Stimulated activated CD8-positive, alpha-beta memory T cell treated with anti-CD3 and anti-CD28 coated beads, Interleukin-15, amount 100 ng/mL, for 48 hours (primary cell): Measurements from ENCODE around the gene JPH4.
"Not testable (repeated sequence)": the region's sequence is repeated elsewhere in the genome, so short reads cannot be mapped to it uniquely, and the experiment has no call there.

ENCODE experiments used
- DNase-seq, 2 donors: peaks; one replicate each; pipeline ENCODE4 v3.0.0-alpha.2; 2020; ENCODE audit warnings: low read depth in 2 of 2

Gene JPH4

DNA sequence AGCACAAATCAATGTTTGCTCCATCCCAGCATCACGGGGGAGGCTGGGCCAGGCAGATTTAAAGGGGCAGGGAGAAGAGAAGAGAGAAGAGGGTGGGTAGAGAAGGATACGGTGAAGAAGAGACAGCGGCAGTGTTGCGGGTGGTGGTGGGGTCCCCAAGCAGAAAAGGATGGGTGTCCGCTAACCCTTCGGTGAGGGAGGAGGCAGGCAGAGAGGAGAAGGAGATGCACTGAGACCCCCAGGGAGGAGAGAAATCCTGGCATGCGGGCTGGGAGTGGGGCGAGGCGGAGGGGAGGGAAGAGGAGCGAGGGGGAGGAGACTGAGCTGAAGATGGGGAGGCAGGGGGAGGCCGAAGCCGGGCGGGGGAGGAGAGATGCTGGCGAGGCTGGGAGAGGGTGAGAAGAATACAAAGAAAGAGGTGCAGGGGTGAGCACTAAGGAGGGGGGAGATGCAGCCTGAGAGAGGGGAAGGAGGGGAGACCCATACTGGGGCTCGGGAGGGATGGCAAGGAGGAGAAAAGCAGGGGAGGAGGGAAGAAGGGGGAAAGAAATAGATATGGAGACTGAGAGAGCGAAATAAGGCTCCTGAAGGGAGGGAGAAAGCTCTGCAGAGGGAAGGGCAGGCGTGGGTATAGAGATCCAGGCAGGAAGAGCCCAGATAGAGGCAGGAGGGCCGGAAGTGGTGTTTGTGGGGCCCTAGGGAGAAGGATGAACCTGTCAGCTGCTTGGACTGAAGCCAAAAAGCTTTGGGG lies at the start of gene JPH4:
TSS of gene JPH4 (minus strand) at position 231 of the 751 bp plus-strand sequence. CDS start 1,337 bp downstream, outside the sequence.
- DNase-seq = no peak

DNA sequence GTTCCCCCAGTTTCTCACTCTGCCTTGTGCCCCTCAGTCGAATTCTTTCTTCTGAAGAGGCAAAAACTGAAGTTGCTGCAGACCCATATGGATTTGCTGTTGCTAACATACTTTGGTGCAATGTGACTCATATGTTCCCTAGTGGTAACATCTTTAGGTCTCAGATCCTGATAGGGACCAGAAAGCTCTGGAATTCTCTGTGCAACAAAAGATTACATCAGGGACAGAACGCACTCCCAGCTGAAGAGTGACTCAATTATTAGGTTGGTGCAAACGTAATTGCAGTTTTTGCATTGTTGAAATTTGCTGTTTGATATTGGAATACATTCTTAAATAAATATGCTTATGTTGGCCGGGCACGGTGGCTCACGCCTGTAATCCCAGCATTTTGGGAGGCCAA lies 49.4 kb upstream of the JPH4 start:
- DNase-seq = no peak

DNA sequence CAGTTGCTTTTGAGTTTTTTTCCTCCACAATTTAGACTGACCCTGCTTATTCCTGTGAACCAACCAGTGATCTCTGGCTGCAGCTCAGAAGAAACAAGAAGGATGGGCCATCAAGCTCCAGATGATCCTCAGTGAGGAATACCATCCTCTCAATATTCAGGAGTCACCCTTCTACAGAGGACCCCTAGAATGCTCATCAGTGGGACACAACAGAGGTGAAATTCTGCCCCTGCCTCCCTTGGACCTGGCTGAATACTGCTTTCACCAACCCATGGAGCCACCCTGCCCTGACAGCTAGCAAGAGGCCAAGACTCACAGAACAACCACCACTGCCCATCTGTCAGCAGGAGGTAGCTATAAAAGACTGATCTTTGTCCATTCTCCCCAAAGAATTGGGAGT lies 48.4 kb upstream of the JPH4 start:
- no peak for DNase-seq

DNA sequence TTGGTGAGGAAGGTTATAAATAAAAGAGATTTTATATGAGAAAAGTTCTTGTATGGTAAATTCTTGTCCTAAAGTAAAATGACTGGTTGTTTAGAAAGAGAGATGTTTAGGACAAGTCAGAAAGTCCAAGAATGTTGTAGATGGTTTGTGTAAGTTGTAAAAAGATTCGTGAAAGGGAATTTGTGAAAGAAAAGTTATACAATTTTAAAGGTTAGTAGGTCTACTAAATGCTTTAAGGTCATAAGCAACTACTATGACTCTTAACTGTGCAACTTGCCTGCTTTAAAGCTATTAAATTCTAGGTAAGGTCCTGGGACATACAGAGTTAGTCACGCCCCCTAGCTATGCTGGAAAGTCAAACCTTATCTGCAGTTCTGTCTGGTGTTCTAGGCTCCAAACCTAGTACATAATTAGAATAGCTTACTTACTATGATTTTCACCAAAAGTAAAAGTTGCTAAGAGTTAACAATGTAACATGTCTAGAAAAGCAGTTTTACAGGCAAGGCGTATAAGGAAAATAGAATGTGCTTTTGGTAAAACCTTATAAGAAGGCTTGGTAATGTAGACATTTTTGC lies 46.3 kb upstream of the JPH4 start:
- no peak for DNase-seq

DNA sequence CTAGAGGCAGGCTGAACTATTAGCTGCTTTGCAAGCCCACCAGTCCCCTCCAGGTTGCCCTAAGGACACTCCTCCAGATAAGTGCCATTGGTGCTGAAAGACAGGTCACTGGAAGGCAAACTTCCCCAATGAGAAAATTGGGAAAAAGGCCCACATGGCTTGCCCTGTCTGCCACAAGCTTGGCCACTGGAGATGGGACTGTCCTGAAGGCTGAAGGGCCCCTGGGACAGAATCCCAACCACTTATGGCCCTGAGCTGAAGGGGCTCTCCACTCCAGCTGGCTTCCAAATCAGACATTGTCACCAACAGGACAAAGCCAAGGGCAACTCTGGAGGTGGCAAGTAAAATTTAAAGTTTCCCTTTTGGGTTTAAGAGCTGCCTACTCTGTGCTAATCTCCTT lies 45.4 kb upstream of the JPH4 start:
- no peak for DNase-seq

DNA sequence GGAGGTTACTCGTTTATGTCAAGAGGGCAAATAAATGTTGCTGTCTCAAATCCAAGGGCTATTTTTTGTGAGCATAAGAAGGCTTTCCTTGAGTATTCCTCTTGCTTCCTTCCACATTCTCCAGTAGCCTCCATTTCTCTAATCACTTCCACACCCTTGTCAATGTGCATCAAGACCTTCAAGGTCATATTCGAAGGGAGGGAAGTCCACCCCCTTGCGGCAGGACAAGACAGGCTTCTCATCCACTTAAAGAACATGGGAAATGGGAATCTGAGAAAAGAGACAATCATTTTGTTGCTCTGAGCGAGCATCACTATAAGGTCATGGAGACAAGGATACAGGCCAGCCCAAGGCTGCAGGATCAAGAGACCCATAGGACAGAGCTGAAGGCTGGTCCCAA lies 44.4 kb upstream of the JPH4 start:
- no peak for DNase-seq

DNA sequence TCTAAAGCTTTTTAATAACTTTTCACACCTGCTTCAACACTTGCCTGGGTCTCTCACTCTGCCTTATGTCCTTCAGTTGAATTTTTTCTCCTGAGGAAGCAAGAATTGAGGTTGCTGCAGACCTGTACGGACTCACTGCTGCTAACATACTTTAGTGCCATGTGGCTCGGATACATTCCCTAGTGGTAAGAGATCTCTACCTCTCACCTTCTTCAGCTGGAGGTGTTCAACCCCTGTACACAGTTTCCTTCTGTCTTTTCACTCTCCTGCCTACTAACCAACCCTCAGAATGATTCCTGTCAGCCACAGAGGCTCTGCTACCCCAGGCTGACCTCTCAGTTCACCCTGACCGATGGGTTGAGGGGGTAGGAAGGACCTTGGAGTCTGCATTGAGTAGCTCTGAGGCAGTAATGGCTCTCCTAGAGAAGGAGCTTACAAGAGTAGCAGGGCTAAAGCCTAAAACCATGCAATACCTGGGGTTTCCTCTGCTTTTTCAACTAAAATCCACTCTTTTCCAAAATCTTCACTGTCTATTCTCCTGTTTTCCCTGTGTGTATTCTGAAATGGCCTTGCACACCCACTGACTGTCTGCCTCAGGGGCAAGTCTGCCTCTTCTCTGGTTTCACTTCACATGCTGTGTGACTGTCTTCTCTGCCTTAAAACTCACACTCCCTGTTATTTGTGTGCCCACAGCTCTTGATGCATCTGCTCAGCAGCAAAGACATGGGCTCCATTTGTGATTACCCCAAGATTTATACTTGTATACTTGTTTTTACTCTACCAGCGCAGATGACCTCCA lies 43.5 kb upstream of the JPH4 start:
- DNase-seq = no peak

DNA sequence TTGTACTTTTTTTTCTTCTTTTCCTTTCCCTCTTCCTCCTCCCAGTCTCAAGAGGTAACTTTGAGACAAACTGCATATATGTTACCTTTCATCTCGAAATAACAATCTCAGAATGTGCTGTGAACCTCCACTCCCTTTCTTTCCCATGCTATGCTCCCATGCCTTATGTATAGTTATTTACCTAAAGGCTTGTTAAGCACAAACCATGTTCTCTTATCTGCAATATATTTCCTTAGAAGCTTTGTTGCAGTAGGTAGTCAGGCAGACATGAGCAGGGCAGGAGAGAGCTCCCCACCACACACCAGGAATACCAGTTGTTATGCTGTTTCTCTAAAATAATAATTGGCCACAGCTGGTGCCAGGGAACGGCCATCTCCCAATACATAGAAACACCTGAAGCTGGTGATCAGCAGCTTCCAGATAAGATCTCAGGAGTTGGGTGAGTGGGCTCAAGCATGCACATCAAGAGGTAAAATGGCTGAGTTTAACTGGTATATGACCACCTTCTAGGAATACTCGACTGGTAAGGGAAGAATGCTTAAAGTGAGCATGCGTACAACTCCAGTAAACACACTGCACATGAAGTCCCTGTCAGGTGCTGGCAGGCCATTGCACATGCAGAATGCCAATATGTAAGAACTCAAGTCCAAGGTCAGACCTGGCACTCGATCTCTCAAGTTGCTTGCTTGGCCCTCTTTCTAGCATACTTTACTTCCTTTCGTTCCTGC lies 42.8 kb upstream of the JPH4 start:
- DNase-seq = no peak

DNA sequence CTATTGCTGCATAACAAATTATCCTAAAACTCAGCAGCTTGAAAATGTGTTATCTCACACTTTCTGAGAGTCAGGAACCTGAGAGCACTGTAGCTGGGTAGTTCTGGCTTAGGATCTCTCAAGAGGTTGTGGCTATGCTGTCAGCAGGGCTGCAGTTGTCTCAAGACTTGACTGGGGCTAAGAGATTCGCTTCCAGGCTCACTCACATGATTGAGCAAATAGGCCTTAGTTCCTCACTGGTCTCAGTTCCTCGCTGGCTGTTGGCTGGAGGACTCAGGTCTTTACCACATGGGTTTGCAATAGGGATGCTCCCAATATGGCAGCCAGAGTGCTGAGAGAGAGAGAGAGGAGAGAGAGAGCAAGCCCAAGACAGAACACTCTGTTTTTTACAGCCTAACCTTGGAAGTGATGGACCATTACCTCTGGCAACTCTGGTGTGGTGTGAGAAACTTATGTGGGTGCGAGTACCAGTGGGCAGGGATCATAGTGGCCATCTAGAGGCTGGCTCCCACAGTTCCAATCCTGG lies 41.6 kb upstream of the JPH4 start:
- DNase-seq = no peak

DNA sequence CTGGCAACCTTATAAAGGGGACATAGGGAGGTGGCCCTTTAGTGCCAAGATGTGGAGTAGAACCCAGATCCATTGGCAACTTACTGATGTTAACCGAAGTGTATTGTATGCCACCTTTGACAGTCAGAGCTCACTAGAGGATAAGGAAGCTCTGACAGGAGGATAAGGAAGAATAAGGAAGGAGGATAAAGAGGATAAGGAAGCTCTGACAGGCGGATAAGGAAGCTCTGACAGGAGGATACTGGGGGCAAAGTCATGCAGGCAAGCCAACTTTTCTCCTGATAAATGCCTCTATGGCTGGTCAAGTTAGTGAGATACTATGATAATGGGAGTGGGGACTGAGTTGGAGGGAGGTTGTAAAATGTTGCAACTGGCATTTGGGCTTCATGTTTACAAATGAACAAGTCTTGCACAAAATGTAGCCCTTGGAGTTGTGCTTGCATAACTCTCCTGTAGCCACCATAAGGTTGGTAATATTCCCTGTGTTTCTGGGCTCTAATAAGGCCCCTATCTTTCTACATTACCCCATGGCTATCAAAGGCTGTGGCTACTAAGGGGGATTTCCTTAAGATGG lies 39.9 kb upstream of the JPH4 start:
- DNase-seq = no peak

DNA sequence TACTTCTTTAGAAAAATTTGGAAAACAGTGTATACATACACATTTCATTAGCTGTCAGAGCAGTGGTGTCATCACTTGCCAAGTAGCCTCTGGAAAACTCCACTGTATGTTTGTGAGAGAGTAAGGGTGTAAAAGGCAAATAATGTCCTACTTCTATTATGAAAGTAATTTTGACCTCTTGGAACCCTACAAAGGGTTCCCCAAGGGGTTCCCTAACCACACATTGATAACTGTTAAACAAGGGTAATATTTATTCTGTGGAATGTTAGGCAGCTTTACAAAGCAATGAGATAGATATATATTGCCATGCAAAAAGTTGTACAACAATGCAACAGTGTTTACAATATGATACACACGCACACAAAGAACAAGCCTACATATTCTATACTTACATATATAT lies 38.9 kb upstream of the JPH4 start:
- DNase-seq = no peak

DNA sequence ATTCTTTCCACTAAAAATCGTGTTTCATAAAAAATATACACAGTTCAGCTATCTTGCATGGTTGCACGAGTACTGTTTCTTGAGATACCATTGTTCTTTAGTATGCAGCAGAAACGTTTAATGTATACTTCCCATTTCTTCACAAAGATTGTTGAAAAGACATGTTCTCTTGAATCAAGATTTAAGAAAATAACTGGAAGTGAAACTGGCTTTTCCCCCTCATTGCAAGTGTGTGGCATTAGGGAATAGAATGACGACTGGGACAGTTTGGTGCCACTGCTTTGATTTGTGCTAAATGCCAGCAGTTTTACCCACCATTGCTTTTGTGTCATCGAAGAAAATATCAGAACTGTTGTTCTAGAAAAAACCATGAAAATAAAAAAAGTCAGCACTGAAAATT lies 37.3 kb upstream of the JPH4 start:
- DNase-seq = no peak

DNA sequence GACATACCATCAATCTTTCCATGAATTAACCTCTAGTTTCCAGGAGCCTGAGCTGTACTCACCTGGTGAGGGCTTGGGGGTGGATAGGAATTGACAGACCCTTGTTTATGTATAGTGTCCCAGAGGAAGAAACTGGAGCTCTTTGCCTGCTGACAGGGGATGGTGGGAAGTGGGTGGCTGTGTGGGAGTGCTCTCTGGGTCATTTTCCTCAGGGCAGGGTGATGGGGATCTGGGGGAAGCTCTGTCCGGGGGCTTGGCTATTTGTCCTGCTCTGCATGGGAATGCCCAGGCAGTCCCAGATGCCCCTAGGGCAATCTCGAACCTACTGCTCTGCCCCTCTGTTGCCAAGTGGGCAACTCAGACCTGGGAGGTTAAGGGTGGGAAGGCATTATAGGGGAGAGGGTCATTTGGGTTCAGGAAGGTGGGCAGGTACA lies 35.8 kb upstream of the JPH4 start:
- DNase-seq = no peak

DNA sequence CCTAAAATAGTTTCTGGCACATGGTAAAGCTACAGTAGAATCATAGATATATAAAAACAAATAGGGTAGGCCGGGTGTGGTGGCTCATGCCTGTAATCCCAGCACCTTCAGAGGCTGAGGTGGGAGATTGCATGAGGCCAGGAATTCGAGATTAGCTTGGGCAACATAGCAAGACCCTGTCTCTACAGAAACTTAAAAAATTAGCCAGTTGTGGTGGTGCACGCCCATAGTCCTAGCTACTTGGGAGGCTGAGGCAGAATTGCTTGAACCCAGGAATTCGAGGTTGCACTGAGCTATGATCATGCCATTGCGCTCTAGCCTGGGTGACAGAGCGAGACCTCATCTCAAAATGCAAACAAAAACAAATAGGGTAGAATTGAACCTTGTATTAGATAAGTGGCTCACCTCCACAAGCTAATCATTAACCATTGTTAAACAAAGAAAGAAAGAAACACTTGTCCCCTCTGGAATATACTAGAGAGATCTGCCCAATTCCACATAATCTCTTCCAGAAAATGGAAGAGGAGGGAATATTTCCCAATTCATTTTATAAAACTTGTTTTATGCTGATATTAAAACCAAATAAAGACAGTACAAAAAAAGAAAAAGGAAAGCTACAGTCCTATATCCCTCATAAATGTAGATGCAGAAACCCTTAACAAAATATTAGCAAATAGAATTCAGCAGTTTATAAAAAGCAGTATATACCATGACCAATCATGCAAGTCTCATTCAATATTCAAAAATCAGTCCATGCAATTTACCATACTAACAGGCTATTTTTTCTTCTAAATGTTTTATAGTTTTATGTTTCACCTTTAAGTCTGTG lies 34.9 kb upstream of the JPH4 start:
- no peak for DNase-seq

DNA sequence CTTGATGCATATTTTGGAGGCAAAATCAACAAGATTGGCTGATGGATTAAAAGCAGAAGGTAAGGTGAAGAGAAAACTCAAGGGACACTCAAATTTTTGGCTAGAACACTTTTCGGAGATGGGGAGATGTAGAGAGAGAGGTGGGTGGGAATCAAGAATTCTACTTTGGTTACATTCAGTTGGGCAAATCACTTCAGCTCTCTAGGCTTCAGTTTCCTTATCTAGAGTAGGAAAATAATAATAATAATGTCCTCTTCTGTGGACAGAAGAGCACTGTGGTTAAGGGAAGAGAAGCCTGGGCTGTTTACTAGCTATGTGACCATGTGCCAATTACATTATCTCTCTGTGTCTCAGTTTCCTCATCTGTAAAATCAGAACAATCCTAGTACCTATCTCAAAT lies 34.2 kb upstream of the JPH4 start:
- no peak for DNase-seq

DNA sequence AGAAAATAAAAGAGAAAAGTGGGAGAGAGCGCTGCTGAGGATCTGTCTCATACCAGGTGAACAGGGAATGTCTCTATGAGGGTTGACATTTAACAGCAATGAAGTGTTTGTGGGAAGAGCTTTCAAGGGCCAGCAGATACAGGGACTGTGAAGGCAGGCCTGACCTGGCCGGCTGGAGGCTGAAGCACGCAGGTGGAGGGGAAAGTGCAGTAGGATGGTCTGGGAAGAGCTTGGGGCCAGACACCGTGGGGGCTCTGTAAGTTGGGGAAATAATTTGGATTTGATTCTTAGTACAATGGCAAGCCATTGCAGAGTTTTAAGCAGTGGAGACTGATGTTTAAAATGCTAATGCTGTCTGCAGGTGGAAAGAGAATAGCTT lies 33.8 kb upstream of the JPH4 start:
- DNase-seq = no peak

DNA sequence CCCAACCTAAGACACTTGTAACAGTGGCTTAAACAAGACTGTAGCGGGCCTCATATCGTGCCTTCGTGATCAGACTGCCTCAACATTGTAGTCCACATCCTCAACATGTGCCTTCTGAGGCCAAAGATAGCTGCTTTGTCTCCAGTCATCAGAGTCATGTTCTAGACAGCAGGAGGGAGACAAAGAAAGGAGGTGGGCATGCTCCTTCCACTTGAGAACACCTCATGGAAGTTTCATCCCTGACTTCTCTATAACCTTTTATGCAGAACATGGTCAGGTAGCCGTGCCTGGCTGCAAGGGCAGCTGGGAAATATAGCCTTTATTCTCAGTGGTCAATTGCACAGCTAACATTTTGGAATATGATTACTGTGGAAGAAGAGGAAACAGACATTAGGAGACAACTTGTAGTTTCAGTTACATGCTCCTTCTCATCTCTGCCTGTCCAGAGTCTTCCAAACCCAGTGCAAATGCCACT lies 32.3 kb upstream of the JPH4 start:
- DNase-seq = no peak

DNA sequence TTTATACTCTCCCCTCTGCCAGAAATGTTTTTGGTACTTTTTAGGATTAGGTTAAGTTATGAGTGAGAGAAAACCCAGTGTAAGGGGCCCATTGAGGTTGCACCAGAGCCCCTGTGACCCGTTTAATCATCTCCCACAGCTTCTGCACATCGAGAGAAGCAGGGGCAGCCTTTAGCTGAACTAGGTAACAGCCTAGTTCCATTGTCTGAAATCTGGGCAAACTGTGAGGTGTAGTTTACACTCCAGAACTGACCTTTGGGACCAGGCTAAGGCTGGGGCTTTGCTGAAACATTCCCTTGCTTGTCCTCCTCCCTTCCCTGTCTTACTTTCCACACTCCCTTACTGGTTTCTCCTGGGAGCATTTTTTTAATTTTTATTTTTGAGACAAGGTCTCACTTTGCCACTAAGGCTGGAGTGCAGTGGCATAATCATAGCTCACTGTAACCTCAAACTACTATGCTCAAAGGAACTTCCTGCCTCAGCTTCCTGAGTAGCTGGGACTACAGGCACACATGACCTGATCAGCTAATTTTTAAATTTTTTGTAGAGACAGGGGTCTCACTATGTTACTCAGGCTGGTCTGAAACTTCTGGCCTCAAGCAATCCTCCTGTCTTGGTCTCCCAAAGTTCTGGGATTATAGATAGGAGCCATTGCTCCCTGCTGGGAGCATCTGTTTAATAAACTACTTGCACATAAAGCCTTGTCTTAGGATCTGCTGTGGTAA lies 31.7 kb upstream of the JPH4 start:
- DNase-seq = no peak

DNA sequence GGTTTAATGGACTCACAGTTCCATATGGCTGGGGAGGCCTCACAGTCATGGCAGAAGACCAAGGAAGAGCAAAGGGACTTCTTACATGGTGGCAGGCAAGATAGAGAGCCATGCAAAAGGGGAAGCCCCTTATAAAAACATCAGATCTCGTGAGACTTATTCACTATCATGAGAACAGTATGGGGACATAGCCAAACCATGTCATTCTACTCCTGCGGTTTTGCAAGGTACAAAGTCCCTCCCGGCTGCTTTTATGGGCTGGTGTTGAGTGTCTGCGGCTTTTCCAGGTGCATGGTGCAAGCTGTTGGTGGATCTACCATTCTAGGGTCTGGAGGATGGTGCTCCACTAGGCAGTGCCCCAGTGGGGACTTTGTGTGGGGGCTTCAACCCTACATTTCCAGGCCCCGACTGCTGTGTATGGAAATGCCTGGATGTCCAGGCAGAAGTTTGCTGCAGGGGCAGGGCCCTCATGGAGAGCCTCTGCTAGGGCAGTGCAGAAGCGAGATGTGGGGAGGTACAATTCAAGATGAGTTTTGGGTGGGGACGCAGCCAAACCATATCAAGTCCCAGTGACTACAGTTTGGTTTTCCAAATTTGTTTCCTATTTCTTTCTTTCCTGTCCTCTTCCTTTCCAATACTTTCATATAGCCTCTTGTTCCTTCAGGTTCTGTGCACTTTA lies 31.0 kb upstream of the JPH4 start:
- DNase-seq = not testable (repeated sequence)
